SW480 (cell line): ENCODE data around the gene CD40.
"Not testable (repeated sequence)": the region's sequence is repeated elsewhere in the genome, so short reads cannot be mapped to it uniquely, and the experiment has no call there.

Source experiments
- DNase-seq: peaks from one replicate; pipeline ENCODE4 v3.0.0-alpha.2; 2016; ENCODE audit warnings: low spot score

The CD40 gene

DNA sequence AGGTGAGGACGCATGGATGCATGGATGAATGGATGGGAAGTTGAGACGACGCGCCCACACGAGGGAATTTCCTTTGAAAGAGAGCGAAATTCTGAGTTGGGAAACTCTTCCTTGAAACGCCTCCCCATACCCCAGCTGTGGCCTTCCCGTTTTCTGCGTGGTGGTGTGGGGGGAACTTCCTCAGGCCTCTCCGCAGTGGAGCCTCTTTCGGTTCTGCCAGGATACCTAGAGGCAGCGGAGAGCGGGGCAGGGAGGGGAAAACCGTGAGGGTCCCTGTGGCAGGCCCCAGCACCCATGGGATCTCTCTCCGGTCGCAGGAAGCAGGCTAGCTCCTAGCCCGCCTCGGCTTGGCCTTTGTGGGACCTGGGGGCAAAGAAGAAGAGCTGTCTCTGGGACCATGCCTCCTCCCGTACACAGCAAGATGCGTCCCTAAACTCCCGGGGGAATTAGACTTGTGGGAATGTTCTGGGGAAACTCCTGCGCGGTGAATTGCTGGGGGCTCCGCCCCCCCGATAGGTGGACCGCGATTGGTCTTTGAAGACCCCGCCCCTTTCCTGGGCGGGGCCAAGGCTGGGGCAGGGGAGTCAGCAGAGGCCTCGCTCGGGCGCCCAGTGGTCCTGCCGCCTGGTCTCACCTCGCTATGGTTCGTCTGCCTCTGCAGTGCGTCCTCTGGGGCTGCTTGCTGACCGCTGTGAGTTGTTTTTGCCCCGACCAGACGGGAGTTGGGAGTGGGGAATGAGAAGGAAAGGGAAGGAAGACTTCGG is at the start of gene CD40:
Gene CD40, plus strand, starts transcription at position 611 of the 764 bp plus-strand sequence. Its CDS starts 30 bp downstream, at position 641.
- DNase-seq, result no peak

DNA sequence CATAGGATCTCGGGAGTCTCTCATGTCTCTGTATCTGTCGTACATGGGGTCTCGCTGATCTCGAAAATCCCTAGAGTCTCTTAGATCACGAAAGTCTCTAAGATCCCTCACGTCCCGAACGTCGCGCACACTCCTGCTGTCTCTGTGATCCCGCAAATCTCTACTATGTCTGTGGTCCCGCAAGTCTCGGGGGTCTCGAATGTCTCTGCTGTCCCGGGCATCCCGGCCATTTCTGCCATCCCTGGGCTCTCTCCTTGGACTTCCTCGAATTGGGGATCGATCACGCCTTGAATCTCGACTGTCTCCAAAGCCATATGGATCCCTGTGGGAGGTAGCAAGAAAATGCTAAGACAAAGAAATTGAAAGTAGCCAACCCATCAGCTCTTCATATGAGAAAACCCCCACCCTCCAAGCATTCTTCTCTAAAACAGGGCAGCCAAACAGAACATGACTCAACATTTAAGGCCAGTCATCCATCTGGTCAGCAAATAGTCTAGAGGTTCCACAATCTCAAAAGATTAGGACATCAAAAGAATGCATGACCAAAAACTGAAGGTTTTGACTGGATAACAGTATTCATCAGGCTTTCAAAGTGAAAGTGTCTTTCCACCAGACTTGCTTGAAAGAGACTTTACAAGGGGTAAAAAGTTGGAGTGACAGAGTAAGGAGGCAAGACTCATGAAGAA is 47.8 kb upstream of the CD40 start:
- DNase-seq, result no peak

DNA sequence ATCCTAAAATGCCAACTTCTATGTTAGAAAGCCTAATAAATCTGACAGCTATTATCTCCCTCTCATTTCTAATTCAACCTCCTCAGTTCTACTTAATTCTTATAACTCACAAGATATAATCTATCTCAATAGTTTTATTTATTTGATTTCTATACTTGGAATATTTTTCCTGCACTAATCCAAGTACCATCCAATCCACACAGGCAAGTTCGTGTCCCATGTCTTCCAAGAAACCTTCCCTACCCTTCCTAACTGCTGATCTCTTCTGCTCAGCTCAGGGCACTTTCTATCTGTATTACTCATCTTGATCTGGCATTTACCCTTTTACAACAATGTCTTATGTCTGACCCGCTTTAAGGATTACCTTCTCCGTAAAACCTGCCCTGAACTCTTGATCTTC is 46.5 kb upstream of the CD40 start:
- DNase-seq, result no peak

DNA sequence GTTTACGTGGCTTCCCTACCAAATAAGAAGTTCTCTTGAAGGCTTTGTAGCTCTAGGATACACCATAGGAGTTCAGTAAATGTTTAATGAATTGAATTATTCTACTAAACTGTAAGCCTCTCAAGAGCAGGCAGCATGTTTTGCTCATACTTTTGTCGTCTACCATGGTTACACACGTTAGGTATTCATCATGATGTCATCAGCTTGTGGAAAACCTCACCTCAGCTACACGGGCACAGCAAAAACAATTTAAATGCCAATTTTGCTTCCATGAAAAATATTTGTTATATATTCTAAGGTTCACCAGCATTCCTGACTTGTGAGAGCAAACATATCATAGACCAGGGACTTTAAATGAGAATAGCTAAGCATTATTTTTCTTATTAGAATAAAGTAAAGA is 45.1 kb upstream of the CD40 start:
- DNase-seq, result no peak

DNA sequence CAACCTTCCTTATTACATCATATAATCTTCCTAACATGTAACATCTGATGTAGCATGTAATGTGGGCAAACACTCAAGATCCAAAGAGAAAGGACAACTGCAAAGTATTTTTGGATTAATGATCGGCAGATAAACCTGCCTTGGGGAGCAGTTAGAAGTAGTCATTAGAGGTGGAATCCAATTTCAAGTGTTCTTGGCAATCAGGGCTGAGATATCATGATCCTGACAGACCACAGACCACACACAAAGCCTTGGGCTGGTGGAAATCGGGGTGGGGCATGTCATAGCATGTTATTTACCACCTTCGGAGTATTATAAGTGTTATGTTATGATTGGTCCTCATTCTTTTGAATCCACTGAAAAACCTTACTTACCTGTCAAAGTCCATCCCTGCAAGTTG is 44.7 kb upstream of the CD40 start:
- DNase-seq, result no peak

DNA sequence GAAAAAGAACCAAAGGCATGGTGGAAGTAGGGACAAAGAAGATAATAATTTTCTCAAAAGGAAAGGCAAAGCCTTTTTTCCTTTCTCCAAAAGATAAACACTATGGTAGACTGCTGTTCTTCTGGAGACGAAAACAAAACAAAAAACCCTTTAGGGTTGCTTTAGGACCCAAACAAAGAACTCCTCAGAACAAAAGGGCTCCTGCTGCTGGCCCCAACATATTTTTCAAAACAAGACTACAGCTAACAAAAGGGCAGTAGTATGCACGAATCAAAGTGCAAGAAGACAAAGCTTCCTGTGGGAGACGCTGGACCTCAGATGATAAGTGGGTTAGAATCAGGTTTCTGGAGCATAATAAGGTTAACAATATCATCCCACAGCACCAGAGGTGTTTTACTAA is 44.1 kb upstream of the CD40 start:
- DNase-seq, result no peak

DNA sequence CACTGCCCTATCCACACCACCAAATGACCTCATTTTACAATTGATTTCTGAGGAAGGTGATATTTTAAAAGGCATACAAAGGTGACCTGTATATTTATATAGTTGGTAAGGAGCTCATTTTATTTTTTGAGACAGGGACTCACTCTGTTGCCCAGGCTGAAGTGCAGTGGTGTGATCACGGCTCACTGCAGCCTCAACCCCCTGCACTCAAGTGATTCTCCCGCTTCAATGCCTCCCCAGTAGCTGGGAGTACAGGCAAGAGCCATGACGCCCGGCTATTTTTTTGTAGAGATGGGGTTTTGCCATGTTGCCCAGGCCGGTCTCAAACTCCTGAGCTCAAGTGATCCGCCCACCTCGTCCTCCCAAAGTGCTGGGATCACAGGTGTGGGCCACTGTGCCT is 41.3 kb upstream of the CD40 start:
- DNase-seq, result no peak

DNA sequence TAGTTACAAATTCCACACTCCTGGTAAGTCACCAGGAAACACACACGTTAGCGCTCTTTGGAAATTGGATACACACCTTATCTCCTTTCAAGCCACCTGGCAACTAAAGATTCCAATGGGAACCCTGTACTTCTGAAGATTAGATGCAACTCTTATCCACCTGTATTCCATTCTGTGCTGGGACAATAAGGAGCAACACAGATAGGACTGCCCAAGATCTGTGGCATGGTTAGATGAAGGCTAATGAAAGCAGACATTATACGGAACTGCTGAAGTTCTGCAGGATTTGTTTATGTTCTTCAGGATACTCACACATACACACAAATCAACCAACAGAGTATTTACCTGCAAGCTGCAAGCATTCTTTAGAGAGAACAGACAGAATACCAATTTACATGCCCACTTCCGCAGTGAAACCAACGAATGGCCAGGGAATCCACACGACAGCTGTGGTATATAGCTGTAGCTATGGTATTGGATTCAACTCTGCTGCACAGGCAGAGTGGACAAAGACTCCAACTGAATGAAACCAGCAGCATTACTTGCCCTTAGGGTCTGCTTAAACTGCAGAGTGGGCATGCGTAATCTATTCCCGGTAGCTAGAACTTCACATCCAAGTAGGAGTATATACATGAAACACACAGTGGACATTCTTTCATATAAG is 40.3 kb upstream of the CD40 start:
- no peak for DNase-seq

DNA sequence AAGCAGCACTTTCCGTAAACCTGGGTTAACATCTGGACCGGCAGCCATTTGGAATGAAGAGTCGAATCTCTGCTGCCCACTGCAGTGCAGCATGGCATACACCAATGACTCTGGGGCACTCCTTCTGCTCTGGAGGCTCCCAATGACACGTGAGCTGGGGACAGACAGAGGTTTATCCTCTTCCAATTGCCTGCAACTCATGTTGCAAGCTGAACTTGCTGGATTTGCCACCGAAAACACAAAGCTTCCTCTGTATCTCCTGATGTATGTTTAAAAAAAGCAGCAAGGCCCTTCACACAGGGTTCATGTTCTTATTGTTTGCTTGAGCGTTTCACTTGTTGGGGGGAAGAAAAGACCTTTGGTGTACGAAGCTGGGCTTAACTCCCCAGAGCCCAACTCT is 39.2 kb upstream of the CD40 start:
- no peak for DNase-seq

DNA sequence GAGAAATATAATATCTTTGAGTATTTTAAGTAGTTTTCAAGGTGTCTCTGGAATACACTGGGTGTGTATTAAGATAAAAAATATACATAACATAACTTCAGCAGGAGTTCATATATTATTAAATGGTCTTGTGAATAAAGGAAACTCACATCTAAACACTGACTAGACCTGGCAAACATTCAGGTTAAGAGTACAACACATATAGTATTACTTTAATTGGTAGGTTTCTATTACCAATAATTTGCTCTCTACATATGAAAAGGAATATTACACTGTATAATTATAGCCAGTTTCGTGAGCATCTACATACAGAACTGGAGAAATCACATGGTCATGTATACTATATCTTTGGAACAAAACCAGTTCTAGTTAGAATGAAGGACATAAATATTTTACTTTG is 37.0 kb upstream of the CD40 start:
- no peak for DNase-seq

DNA sequence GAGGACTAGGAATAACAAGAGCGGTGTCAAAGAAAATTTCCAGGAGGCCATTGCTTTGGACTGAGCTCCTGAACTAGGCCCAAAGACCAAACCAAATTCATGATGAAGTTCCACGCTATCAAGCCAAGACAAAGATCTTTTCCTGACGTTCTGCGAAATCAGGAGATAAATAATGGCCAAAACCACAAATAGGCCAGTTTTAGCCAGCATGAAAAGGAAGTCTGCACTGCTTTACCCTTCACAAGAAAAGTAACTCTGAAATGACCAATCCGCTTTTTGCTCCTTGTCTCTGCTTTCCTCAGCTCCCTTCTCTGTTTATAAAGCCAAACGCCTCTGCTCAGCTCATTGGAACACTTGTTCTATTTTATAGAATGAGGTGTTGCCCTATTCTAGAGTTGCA is 35.0 kb upstream of the CD40 start:
- DNase-seq, result no peak

DNA sequence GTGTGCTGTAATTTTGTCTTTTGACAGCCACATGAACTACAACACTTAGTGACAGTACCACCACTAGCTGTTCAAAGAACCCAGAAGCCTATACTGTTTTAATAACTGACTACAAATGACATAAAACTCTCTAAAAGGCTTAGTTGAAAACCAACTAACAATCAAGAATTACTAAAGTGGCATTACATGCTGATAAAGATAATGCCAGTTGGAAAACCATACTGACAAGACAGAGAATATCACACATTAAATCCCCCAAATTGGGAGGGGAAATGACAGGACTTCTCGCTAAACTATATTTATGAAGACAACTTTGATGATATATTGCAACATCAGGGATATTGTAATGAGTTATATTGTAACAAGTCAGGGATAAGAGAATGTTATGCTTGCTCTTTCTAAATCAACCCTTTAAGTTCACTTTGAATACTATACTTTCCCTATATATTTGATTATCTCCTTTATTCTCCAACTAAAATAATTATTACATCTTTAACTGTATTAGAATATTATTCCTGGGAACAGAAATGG is 34.5 kb upstream of the CD40 start:
- no peak for DNase-seq

DNA sequence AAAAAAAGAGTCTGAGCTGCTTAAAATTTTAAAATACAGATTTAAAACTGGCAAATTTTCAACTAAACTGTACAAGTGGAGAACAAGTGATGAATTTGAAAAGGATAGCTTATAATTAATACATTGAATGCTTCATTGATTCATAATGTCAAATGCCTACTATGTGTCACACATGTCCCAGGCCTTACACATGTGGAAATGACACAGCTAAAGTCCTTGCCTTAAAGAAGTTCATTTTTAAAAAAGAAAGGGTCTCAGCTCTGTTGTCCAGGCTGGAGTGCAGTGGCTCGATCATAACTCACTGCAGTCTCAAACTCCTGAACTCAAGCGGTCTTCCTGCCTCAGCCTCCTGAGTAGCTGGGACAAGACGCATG is 33.3 kb upstream of the CD40 start:
- DNase-seq, result no peak

DNA sequence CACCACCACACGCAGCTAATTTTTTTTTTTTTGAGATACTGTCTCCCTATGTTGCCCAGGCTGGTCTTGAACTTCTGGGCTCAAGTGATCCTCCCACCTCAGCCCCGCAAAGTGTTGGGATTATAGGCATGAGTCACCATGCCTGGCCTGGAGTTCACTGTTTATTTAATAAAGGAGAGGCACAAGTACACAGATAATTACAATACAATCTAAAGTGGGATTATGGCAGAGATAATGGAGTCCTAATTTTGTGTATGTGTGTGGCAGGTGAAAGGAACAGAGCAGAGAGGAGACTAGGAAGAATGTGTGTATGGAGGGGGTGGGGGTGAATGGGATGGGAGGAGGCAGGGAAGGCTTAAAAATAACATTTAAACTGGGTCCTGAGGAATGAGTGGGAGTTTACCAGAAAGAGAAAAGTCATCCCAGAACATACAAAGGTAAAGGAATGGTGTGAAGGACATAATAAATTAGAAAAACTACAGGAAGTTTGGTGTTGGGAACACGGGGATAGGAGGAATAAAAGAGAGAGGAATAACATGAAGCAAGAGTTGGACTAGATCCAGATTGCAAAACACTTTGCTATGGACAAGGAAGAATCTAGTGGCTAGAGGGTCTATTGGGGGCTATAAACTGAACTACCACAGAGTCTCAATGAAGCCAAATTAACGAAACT is 32.8 kb upstream of the CD40 start:
- no peak for DNase-seq

DNA sequence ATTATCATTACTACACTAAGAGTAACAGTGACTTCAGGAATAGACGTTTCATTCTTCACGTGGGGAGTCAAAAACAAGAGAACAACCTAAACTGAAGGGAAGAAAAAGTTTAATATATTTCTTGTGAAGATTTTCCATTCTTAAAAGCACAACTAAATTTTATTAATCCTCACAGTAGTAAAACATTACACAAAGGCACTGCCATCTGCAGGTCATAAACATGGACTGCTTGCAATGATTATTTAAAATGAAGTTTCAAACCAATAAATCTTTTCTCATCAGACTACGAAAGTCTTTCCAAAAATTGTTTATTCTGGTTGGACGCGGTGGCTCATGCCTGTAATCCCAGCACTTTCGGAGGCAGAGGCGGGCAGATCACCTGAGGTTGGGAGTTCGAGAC is 31.0 kb upstream of the CD40 start:
- DNase-seq, result peak; percentile 26

DNA sequence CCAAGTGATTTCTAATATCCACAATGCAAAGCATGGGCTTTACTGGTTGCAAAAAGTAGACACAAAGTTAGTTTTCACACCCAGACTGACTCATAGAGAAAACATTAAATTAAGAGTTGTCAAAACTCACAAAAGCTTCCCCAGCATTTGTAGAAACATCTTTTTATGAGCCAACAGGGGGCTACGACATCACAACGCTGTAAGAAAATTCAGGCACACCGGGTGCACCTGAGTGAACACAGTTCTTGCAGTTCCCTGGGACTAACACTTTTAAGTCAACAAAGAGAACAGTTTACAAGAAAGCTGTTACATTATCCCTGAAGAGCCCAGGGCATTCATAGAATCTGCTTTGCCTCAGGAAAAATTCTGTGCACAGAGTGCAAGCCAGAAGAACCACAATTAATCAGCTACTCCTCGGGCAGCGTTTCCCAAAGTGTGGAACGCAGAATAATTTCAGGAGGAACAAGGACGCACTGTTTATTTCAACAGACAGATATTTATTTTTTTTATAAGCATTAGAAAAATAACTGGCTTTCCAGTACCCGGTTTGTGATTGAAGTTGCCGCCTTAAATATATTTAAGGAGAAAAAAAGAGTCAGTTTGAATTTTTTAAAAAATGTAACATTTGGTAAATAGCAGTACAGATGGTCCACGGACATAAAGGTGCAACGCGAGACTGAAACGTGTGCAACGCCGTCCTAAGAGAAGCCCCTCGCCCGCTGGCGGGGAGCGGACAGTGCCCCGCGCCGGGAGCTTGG is 29.5 kb upstream of the CD40 start:
- peak; percentile 33 for DNase-seq

DNA sequence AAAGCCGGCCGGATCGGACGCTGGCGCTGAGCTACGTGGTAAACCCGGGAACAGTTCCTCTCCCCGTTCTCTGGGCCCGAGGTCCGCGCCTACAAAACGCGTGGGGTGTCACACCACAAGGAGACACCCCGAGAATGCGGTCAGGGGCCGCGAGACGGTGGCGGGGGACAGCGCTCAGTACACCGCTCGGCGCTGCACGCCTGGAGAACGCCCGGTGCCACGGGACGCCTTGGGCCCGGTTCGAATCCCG is 29.0 kb upstream of the CD40 start:
- no peak for DNase-seq

DNA sequence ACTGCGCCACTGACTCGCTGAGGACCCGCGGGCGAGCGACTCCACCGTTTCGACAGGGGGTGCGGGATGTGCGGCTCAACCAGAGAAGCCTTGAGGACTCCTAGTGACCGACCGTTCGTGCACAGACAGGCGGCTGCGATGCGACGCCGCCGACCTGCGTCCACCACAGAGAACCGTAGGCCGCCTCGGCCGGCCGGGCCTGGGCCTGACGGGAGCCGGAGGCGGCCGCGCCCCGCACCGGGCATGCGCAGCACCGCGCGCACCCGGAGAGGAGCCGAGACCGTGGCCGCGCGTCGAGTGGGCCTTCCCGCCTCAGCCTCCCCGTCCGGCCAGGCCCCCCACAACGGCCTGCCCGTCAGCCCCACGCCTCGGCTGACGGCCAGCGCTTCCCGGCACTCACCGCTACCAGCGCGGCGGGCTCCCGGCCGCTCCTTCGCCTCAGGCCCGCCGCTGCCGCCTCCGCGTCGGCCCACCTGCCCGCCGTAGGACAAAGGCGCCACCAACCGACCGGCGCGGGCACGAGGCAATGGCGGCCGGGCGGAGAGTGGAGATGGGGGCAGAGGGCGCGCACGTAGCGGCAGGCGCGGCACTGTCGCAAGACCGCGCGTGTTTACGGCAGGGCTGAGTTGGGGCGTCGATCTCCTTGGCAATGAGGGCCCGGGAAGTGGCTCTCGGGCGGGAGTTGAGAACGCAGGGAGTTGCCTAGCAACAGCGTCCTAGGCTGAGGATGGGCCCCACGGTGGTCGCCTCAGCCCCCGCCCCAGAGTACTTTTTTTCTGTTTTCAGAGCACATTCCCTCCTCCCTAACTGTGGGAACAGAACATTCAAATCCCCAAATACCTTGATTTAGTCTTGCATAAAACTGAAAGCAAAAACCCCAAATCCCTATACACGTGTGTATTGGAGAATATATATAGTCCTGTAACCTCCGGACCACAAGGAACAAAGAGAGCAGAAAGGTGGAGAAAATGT is 28.4 kb upstream of the CD40 start, which contains the start of gene NCOA5:
Gene NCOA5, minus strand, starts transcription at position 546 of the 972 bp plus-strand sequence. CDS start 10,538 bp downstream, outside the sequence.
- peak; percentile 99 for DNase-seq

DNA sequence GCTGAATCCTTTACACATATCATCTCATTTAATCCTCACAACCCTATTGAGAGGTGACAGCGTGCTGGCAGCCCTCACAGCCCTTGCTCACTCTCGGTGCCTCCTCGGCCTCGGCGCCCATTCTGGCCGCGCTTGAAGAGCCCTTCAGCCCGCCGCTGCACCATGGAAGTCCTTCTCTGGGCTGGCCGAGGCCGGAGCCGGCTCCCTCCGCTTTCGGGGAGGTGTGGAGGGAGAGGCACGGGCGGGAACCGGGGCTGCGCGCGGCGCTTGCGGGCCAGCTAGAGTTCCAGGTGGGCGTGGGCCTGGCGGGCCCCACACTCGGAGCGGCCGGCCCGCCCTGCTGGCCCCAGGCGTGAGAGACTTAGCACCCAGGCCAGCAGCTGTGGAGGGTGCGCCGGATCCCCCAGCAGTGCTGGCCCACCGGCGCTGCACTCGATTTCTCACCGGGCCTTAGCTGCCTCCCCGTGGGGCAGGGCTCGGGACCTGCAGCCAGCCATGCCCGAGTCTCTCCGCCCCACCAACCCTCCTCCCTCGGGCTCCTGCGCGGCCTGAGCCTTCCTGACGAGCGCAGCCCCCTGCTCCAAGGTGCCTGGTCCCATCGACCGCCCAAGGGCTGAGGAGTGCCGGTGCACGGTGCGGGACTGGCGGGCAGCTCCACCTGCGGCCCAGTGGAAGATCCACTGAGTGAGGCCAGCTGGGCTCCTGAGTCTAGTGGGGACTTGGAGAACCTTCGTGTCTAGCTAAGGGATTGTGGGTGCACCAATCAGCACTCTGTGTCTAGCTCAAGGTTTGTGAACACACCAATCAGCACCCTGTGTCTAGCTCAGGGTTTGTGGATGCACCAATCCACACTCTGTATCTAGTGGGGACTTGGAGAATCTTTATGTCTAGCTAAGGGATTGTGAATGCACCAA is 26.2 kb upstream of the CD40 start:
- not testable (repeated sequence) for DNase-seq

DNA sequence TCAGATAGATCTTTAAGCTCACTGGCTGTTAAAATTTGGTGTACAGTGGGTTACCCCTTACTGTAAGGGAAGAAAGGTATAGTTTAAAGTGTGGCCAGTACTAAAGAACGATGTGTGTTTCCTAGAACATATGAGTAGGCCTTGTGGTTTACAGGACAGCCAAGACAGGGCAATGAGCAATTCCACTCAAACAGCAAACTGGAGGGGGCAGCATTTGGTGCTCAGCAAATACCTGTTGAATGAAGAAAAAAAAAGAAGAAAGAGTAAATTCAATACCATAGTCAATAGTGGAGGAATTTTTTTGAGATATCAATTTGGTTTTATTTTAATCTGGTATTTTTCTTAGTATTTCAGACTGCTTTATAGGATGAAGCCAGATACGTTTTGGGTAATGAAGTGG is 24.6 kb upstream of the CD40 start:
- no peak for DNase-seq
